GM08714 (cell line): ENCODE results near the gene C2orf49.
"Not testable (repeated sequence)": the region's sequence is repeated elsewhere in the genome, so short reads cannot be mapped to it uniquely, and the experiment has no call there.

Experiments used
- H3K4me3 ChIP-seq: fragments of 200-500 bp; sonication (Bioruptor generic); 2 replicates; pipeline ENCODE4 v1.5.1; 2014; ENCODE audit warnings: mild to moderate bottlenecking, low read length, inconsistent platforms
- ZNF274 ChIP-seq: IDR thresholded peaks from 2 replicates; pipeline ENCODE4 v1.6.1; 2012; ENCODE audit warnings: mild to moderate bottlenecking, low read depth, low read length

C2orf49 gene

GRCh38 chr2:105307962-105308361 is 29.4 kb upstream of the C2orf49 start:
- no peak overlapping the region for H3K4me3 ChIP-seq
- no peak for TF ChIP-seq ZNF274

- H3K4me3 ChIP-seq: no peak overlapping the region
- TF ChIP-seq ZNF274: no peak
Observed at GRCh38 chr2:105308382-105309146, 28.8 kb upstream of the C2orf49 start.

- no peak for TF ChIP-seq ZNF274
Observed at GRCh38 chr2:105309147-105309545, 28.2 kb upstream of the C2orf49 start.

GRCh38 chr2:105313877-105314276 is 23.5 kb upstream of the C2orf49 start:
- no peak for TF ChIP-seq ZNF274
- H3K4me3 ChIP-seq: no peak overlapping the region

More at GRCh38 chr2:105309147-105309545, 28.2 kb upstream of the C2orf49 start:
- no peak overlapping the region for H3K4me3 ChIP-seq

GRCh38 chr2:105315314-105315713 is 22.0 kb upstream of the C2orf49 start:
- no peak overlapping the region for H3K4me3 ChIP-seq
- TF ChIP-seq ZNF274: no peak

DNA sequence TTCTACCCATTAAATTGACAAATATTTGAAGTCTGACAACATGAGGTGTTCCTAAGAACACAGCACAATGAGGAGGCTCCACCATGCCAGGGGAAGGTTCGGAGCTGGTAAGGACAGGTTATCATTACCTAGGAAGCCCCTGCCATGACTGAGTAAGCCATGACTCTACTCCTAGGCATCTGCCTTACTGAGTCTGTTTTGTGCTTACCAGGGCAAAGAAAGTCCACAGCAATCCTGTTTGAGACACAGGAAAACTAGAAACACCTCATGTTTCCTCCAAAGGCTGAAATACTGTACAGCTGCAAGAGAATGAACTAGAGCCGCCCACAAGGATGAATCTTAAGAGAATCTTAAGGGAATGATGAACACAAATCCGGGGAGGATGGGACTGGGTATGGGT is 19.4 kb upstream of the C2orf49 start:
- H3K4me3 ChIP-seq: no peak overlapping the region
- no peak for TF ChIP-seq ZNF274

DNA sequence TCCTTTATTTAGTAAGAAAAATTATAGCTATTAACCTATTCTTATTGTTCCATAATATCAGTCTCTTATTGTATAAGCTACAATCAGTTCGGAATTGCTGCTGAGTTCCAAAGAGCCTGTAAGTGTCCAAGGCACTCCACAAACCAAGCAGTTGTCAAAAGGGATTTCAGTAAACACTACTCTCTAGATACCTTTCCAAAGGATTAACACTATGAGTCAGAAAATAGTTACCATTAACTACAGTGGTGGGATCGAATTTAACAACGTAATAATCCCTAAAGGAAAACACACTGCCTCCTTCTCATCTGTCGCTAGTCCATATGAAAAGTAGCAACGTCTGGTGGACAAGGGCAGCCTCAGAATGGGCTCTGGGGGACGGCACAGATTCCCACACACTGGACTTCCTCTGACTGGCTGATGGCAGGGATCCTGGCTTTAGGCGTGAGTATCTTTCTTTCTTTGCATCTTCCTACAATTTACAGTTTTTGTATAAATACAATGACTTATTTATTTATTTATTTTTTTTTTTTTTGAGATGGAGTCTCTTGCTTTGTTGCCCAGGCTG is 16.6 kb upstream of the C2orf49 start:
- no peak for TF ChIP-seq ZNF274
- no peak overlapping the region for H3K4me3 ChIP-seq

- H3K4me3 ChIP-seq: no peak overlapping the region
- TF ChIP-seq ZNF274: no peak
Observed at GRCh38 chr2:105321875-105322646, 15.3 kb upstream of the C2orf49 start.

DNA sequence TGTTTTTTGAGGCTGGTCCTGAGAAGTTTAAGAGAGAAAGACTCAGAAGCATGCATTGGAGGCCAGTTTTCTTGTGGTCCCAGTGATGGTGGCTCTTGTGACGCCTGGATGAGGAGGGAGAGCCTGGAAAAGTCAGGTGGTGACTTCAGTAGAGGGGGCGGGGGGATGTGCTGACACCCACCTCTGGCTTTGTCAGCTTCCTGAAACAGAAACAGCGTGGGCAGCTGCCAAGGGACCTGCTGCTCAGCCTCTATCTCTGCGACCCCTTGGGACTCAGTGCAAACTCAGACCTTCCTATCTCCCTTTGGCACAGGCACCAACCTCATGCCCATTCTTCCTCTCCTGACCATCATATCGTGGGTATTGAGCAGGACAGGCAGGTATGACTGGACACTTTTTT is 14.2 kb upstream of the C2orf49 start:
- H3K4me3 ChIP-seq: no peak overlapping the region

DNA sequence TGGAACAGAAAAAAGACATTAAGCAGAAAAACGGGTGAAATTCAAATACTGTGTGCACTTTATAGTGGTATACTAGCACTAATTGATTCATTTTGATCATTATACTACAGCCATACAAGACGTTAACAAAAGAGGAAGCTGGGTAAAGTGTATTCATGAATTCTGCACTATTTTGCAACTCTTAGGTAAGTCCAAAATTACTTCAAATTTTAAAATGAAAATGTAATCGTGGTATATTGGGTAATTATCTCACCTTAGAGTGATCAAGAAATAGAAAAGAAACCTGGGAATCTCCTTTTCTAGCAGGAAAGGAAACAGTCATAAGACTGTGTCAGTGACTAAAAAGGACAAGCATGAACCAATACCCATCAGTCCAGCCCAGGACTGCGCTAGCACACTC is 13.2 kb upstream of the C2orf49 start:
- no peak overlapping the region for H3K4me3 ChIP-seq
- no peak for TF ChIP-seq ZNF274

More for the DNA sequence above, 14.2 kb upstream of the C2orf49 start:
- TF ChIP-seq ZNF274: no peak

DNA sequence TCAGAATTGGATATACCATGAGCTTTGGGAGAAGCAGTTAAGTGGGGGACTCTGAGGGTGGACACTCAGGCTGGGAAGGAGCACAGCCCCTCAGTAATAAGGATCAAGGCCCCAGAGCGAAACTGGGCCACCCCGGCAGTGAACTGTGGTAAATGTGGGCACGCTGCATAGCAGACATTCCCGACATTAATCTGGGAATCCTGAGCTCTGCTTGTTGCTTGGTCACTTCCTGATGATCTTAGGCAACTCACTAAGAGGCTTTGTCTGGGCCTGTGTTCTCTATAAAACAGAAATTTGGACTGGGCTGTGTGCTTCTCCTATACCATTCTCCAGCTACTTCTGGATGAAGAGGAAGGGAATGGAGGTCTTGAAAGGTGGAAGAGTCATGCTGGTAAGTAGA is 12.6 kb upstream of the C2orf49 start:
- H3K4me3 ChIP-seq: no peak overlapping the region
- no peak for TF ChIP-seq ZNF274

DNA sequence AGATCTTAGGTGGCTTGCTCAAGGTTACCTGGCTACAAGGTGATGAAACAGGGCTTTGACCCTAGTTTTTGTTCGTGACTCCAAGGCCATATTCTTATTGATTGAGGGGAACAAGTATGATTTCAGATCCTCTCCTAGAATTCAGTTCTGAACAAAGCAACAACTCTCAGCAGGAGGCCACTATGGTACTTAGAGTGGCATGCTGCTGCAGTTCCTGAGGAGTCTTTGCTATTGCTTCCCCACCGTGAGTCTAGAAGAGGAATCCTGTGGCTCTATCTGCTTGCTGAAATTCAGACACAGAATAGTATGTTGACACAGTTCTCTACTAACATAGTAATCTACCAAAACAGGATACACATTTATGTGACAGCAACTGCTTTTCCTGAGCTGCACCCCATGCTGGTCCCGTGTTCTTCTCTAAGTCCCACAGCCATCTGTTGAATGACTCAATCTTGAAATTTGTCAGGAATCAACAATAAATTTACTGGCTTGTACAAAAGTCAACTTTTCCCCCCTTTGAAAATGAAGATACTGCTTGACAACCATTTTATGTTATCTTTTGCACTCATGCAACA is 11.9 kb upstream of the C2orf49 start:
- H3K4me3 ChIP-seq: no peak overlapping the region
- no peak for TF ChIP-seq ZNF274

- not testable (repeated sequence) for H3K4me3 ChIP-seq
Observed at GRCh38 chr2:105327271-105327670, 10.1 kb upstream of the C2orf49 start.

DNA sequence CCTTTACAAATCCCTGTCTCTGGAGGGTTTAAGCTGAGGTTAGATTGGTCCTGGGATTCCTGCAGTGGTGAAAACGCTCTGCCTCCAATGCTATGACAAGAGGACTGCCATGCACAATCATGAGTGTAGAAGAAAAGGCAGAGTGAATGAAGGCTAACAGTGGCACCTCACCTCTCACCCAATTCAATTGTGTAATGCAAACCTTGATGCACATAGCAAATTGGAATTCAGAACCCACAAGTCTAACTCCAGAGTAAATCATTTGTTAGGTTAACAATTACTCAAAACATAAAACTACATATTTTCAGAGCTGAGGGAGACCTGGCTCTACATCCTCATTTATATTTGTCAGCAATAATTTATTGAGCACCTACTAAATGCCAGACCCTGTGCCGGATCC is 9.7 kb upstream of the C2orf49 start:
- H3K4me3 ChIP-seq: no peak overlapping the region
- no peak for TF ChIP-seq ZNF274
